ENCODE data around the gene DICER1. TPM values are rescaled to one million over a fixed set of nuclear protein-coding genes. Genes with fewer than 3 reads are reported as not detected.

The DICER1 gene
- total and polyA plus RNA-seq, 2 donors (not counting 3 experiments of a cell fraction or from before 2014, with no cell fraction given): 8.3 to 43.6 TPM

DNA sequence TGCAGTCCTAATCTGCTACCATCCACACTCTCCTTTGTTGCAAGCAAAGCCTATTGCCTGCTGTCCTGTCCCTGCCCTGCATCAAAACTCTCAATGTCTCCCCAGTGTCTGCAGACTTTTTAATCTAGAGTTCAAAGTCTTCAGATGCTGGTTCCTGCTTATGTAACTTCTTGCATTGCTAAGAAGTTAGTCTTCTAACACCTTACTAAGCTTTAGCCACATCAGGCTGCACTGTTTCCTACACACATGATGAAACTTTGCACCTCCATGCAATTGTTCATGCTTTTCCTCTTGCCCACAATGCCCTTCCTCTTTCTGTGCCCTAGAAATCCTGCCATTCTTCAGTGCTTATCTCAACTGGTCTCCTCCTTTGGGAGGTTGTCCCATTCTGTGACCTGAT is 16.2 kb upstream of the DICER1 start:
- dilution Hi-C loops (cut with MboI; ENCODE audit: extremely low pct_ligation_motif_present, low sequenced_read_pairs): no loop called here

More for the DNA sequence above, 16.2 kb upstream of the DICER1 start:
- H3K36me3 ChIP-seq (ENCODE audit: control insufficient read depth in 2 of 2, extremely low read depth in 1 of 2, insufficient read depth in 2 of 2, low read length in 2 of 2): no peaks in the 10 kb centered on the region
- H3K9me1 ChIP-seq (replicated peaks; ENCODE audit: control insufficient read depth, extremely low read depth, insufficient read depth, low read length): no peaks in the 10 kb centered on the region
- intact Hi-C loops (cut with micrococcal nuclease): loop anchor here (5.0 kb wide), 1 partner anchor 94 kb away; no protein-coding TSS in a partner anchor
- no TSS peak for BruUV-seq (replicated peaks)
- no peak overlapping the region for H3K4me3 ChIP-seq (replicated peaks in 1 of 3; ENCODE audit: insufficient read depth in 1 of 3, low read depth in 1 of 3, low read length in 3 of 3)
- H3K27me3 ChIP-seq (ENCODE audit: control insufficient read depth in 2 of 2, insufficient read depth in 2 of 2, low read length in 2 of 2): peaks cover 4 to 6% of the 10 kb centered on the region in 2 experiments
- H3K4me1 ChIP-seq (ENCODE audit: control insufficient read depth, extremely low read depth, insufficient read depth, low read length): peaks cover 11% of the 10 kb centered on the region
- no peak overlapping the region for H2AFZ ChIP-seq (ENCODE audit: low read depth, low read length)
- H3K9me3 ChIP-seq (replicated peaks; ENCODE audit: control insufficient read depth, insufficient read depth, low read length): no peaks in the 10 kb centered on the region
- FAIRE-seq: no peak
- no peaks in the 10 kb centered on the region for H4K20me1 ChIP-seq (replicated peaks; ENCODE audit: control insufficient read depth, extremely low read depth, insufficient read depth, low read length)
- ChIA-PET POLR2A (no interaction called here), CTCF (interaction anchor here (1.1 to 1.4 kb wide), 2 partner anchors 188 to 259 kb away, joined by 3 to 8 read pairs; no protein-coding TSS in a partner anchor)
- no peak for DNase-seq (ENCODE audit: low read depth, low spot score)
- no peak overlapping the region for H3K4me2 ChIP-seq (ENCODE audit: insufficient read depth, low read length)
- TF ChIP-seq, protein P1, sequence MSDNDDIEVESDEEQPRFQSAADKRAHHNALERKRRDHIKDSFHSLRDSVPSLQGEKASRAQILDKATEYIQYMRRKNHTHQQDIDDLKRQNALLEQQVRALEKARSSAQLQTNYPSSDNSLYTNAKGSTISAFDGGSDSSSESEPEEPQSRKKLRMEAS (IDR thresholded peaks at IDR 0.05; ENCODE audit: insufficient read depth, insufficient read length): no peak
- TF ChIP-seq, protein P2, sequence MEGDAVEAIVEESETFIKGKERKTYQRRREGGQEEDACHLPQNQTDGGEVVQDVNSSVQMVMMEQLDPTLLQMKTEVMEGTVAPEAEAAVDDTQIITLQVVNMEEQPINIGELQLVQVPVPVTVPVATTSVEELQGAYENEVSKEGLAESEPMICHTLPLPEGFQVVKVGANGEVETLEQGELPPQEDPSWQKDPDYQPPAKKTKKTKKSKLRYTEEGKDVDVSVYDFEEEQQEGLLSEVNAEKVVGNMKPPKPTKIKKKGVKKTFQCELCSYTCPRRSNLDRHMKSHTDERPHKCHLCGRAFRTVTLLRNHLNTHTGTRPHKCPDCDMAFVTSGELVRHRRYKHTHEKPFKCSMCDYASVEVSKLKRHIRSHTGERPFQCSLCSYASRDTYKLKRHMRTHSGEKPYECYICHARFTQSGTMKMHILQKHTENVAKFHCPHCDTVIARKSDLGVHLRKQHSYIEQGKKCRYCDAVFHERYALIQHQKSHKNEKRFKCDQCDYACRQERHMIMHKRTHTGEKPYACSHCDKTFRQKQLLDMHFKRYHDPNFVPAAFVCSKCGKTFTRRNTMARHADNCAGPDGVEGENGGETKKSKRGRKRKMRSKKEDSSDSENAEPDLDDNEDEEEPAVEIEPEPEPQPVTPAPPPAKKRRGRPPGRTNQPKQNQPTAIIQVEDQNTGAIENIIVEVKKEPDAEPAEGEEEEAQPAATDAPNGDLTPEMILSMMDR (IDR thresholded peaks at IDR 0.05; ENCODE audit: extremely low read depth in 1 of 2, insufficient read depth in 1 of 2, low read depth in 1 of 2, low read length in 2 of 2): no peak
- TF ChIP-seq EZH2 (IDR thresholded peaks at IDR 0.05; ENCODE audit: borderline replicate concordance, low read depth, low read length, severe bottlenecking) (no peak), FOS (IDR thresholded peaks at IDR 0.05; ENCODE audit: borderline replicate concordance, insufficient read depth, low read length) (no peak), POLR2AphosphoS5 (IDR thresholded peaks at IDR 0.05; ENCODE audit: insufficient read depth, low read depth, low read length) (no peak), JUN (IDR thresholded peaks at IDR 0.05; ENCODE audit: borderline replicate concordance, insufficient read depth, insufficient read length, low read depth) (no peak), POLR2A (IDR thresholded peaks at IDR 0.05; ENCODE audit: low read depth, low read length) (no peak), MYC (IDR thresholded peaks at IDR 0.05; ENCODE audit: low read depth, low read length) (no peak), GATA2 (IDR thresholded peaks at IDR 0.05; ENCODE audit: insufficient read depth, insufficient read length, low read depth, low read length) (no peak)
- H3K27ac ChIP-seq (ENCODE audit: insufficient read depth, low read depth, low read length): no peak overlapping the region
- H3K79me2 ChIP-seq (ENCODE audit: control insufficient read depth, insufficient read depth, low read length): no peaks in the 10 kb centered on the region
- H3K9ac ChIP-seq (replicated peaks; ENCODE audit: extremely low read depth, insufficient read depth, low read length): no peak overlapping the region
